BJ (cell line): ENCODE data around the gene ADAMTS7. TPM values are rescaled to one million over a fixed set of nuclear protein-coding genes. Genes with fewer than 3 reads are reported as not detected.

Experiments
- CTCF ChIA-PET: fragments of 350-600 bp; formaldehyde crosslinking; extraction: SDS; loops from one replicate; lab custom pipeline; 2021; ENCODE audit warnings: antibody characterized with exemption, inconsistent platforms; lab: Yijun Ruan, JAX
- POLR2A ChIA-PET: fragments of 300-600 bp; sonication (Branson Sonifier 250); formaldehyde crosslinking; extraction: SDS; loops from one replicate; lab custom pipeline; 2021; ENCODE audit warnings: antibody characterized with exemption; lab: Charles Lee
- DNase-seq: peaks from one replicate; pipeline ENCODE4 v3.0.0-alpha.2; 2011; ENCODE audit warnings: low read depth
- H3K27me3 ChIP-seq: 2 replicates; pipeline ENCODE4 v1.6.0; 2011; ENCODE audit warnings: low read length; ENCODE audit not compliant: control insufficient read depth, insufficient read depth
- H3K36me3 ChIP-seq: 2 replicates; pipeline ENCODE4 v1.5.1; 2011; ENCODE audit warnings: low read length; ENCODE audit not compliant: control insufficient read depth, insufficient read depth
- H3K4me3 ChIP-seq: 2 replicates; pipeline ENCODE4 v1.5.1; 2011; ENCODE audit warnings: low read depth, mild to moderate bottlenecking, control low read depth, low read length
- CTCF ChIP-seq: IDR thresholded peaks from 2 replicates; pipeline ENCODE4 v1.5.1; 2011; ENCODE audit warnings: low read depth, mild to moderate bottlenecking, control low read depth, inconsistent platforms, low read length, moderate library complexity; ENCODE audit not compliant: insufficient read depth
- polyA plus RNA-seq: library from polyadenylated mRNA; depleted of rRNA; stranded (reverse); fragments of >200 nt; gene quantifications from 2 replicates; pipeline ENCODE4 v1.2.3, GENCODE V29; 2011

The ADAMTS7 gene
- polyA plus RNA-seq, 1 experiment: 9.6 TPM

- Histone ChIP-seq H3K4me3 (no peak overlapping the region), H3K36me3 (no peaks in the 10 kb centered on the region), H3K27me3 (peaks cover 3% of the 10 kb centered on the region; the same call in 1 of the 2 replicates)
- POLR2A ChIA-PET: no interaction called here
- TF ChIP-seq CTCF: no peak
- CTCF ChIA-PET: interaction anchor here (1.0 kb wide), 1 partner anchor 14 kb away, joined by 3 read pairs; no protein-coding TSS in a partner anchor
- DNase-seq: no peak
Measured at GRCh38 chr15:78837543-78837942, 26.3 kb upstream of the ADAMTS7 start.

- CTCF ChIA-PET: interaction anchor here (1.0 kb wide), 1 partner anchor 13 kb away, joined by 3 read pairs; no protein-coding TSS in a partner anchor
- DNase-seq: no peak
- Histone ChIP-seq H3K36me3 (no peaks in the 10 kb centered on the region), H3K27me3 (peaks cover 3% of the 10 kb centered on the region), H3K4me3 (no peak overlapping the region)
- TF ChIP-seq CTCF: no peak
- POLR2A ChIA-PET: no interaction called here
Measured at GRCh38 chr15:78837131-78837530, 25.9 kb upstream of the ADAMTS7 start.

GRCh38 chr15:78836333-78836732 lies 25.1 kb upstream of the ADAMTS7 start:
- DNase-seq: no peak
- no peak for TF ChIP-seq CTCF
- CTCF ChIA-PET: interaction anchor here (0.8 kb wide), 1 partner anchor 344 kb away, joined by 4 read pairs; no protein-coding TSS in a partner anchor
- no peaks in the 10 kb centered on the region for H3K36me3 ChIP-seq
- H3K4me3 ChIP-seq: no peak overlapping the region
- H3K27me3 ChIP-seq: peaks cover 3% of the 10 kb centered on the region
- POLR2A ChIA-PET: no interaction called here

GRCh38 chr15:78831229-78832207 lies 20.3 kb upstream of the ADAMTS7 start:
- TF ChIP-seq CTCF: no peak
- Histone ChIP-seq H3K27me3 (peaks cover 3% of the 10 kb centered on the region), H3K36me3 (no peaks in the 10 kb centered on the region), H3K4me3 (no peak overlapping the region)
- DNase-seq: no peak
- POLR2A ChIA-PET: no interaction called here
- CTCF ChIA-PET: interaction anchor here (1.0 kb wide), 1 partner anchor 21 kb away, joined by 4 read pairs; no protein-coding TSS in a partner anchor

- Histone ChIP-seq H3K27me3 (peaks cover 3% of the 10 kb centered on the region), H3K4me3 (no peak overlapping the region), H3K36me3 (no peaks in the 10 kb centered on the region)
- ChIA-PET POLR2A (no interaction called here), CTCF (interaction anchor here (1.0 kb wide), 1 partner anchor 21 kb away, joined by 4 read pairs; no protein-coding TSS in a partner anchor)
- TF ChIP-seq CTCF: no peak
- no peak for DNase-seq
Measured at GRCh38 chr15:78830514-78831228, 19.4 kb upstream of the ADAMTS7 start.
